ENCODE measurements around the gene USP22. TPM values are rescaled to one million over a fixed set of nuclear protein-coding genes. Genes with fewer than 3 reads are reported as not detected.

USP22 gene
- total and polyA plus RNA-seq, 2 of the 4 experiments (the other 2 are of a cell fraction) = 161 to 319 TPM

DNA sequence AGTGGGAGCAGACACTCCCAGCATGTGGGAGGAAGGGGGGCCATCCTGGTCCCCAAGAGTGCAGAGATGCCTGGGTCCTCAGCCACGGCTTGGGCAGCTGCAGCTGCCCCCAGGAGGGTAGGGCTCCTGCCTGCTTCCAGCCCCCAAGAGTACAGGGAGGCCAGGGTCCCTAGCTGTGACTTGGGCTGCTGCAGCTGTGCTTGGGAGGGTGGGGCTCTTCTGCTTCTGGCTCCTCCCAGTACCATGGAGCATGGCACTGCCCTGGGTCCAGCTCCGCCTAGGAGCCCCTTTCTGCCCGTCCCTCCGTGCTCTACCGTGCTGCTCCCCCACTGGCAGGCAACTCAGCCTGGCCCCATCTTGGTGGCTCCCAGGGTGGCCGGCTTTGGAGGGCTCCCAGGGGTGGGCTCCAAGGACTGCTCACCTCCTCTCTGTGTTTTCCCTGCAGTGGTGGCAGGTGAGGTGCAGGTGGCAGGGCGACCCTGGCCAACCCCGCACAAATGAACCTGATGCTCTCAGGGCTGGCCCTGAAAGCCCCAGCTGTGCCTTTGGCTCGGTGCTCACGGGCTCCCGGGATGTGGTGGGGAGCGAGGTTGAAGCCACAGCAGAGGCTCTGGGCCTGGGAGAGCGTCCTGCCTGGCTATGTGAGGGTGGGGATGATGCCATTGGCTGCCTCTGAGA, 18.5 kb upstream of the USP22 start:
- no peak overlapping the region for H3K14ac ChIP-seq (replicated peaks; ENCODE audit: low read depth, low read length)
- POLR2A ChIA-PET (ENCODE audit: unreplicated experiment) = no interaction called here
- DNase-seq (no peak), ATAC-seq (ENCODE audit: low read depth) (no peak)
- H4K20me1 ChIP-seq (ENCODE audit: insufficient read depth, low read length) = no peaks in the 10 kb centered on the region
- no peak overlapping the region for H2AK9ac ChIP-seq (replicated peaks; ENCODE audit: low read depth, low read length, poor library complexity)
- H2AK5ac ChIP-seq (ENCODE audit: low read depth, low read length) = no peak overlapping the region
- H4K8ac ChIP-seq (ENCODE audit: low read depth in 2 of 2, low read length in 2 of 2) = no peak overlapping the region
- no peak overlapping the region for H2BK20ac ChIP-seq (ENCODE audit: low read depth, low read length)
- H4K91ac ChIP-seq (ENCODE audit: insufficient read depth, low read depth, low read length) = no peak overlapping the region
- intact Hi-C loops (cut with micrococcal nuclease) (no loop called here), dilution Hi-C loops (cut with HindIII; ENCODE audit: low sequenced_read_pairs, unreplicated experiment) (no loop called here), in situ Hi-C loops (cut with MboI; ENCODE audit: low sequenced_read_pairs) (no loop called here)
- TF ChIP-seq NFE2L2 (IDR thresholded peaks at IDR 0.05; ENCODE audit: low read depth, low read length) (no peak), SMC3 (IDR thresholded peaks at IDR 0.05; ENCODE audit: low read depth, low read length) (no peak), RFX5 (IDR thresholded peaks at IDR 0.05; ENCODE audit: low read depth, low read length) (no peak), BHLHE40 (IDR thresholded peaks at IDR 0.05; ENCODE audit: low read depth, low read length) (no peak), FOS (IDR thresholded peaks at IDR 0.05; ENCODE audit: low read depth, low read length) (no peak), MAZ (IDR thresholded peaks at IDR 0.05; ENCODE audit: borderline replicate concordance, low read depth, low read length) (no peak), MXI1 (IDR thresholded peaks at IDR 0.05; ENCODE audit: borderline replicate concordance, low read depth, low read length) (no peak)
- TF ChIP-seq, protein P1, sequence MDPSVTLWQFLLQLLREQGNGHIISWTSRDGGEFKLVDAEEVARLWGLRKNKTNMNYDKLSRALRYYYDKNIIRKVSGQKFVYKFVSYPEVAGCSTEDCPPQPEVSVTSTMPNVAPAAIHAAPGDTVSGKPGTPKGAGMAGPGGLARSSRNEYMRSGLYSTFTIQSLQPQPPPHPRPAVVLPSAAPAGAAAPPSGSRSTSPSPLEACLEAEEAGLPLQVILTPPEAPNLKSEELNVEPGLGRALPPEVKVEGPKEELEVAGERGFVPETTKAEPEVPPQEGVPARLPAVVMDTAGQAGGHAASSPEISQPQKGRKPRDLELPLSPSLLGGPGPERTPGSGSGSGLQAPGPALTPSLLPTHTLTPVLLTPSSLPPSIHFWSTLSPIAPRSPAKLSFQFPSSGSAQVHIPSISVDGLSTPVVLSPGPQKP (IDR thresholded peaks at IDR 0.05; ENCODE audit: borderline replicate concordance, low read depth, low read length) = no peak
- TF ChIP-seq, protein P2, sequence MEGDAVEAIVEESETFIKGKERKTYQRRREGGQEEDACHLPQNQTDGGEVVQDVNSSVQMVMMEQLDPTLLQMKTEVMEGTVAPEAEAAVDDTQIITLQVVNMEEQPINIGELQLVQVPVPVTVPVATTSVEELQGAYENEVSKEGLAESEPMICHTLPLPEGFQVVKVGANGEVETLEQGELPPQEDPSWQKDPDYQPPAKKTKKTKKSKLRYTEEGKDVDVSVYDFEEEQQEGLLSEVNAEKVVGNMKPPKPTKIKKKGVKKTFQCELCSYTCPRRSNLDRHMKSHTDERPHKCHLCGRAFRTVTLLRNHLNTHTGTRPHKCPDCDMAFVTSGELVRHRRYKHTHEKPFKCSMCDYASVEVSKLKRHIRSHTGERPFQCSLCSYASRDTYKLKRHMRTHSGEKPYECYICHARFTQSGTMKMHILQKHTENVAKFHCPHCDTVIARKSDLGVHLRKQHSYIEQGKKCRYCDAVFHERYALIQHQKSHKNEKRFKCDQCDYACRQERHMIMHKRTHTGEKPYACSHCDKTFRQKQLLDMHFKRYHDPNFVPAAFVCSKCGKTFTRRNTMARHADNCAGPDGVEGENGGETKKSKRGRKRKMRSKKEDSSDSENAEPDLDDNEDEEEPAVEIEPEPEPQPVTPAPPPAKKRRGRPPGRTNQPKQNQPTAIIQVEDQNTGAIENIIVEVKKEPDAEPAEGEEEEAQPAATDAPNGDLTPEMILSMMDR (conservative IDR thresholded peaks at IDR 0.05; ENCODE audit: low read depth, low read length) = no peak
- H3K56ac ChIP-seq (ENCODE audit: extremely low read depth, insufficient read depth, low read length) = no peak overlapping the region
- H3K9me1 ChIP-seq (ENCODE audit: insufficient read depth, low read length) = no peaks in the 10 kb centered on the region
- H2BK120ac ChIP-seq (ENCODE audit: low read depth, low read length) = no peak overlapping the region
- no peak overlapping the region for H3K4me3 ChIP-seq (ENCODE audit: insufficient read depth, low read depth, low read length)
- no peak overlapping the region for H2BK5ac ChIP-seq (ENCODE audit: low read depth, low read length, poor library complexity, severe bottlenecking)
- peaks cover 12% of the 10 kb centered on the region for H3K27me3 ChIP-seq (ENCODE audit: control insufficient read depth, insufficient read depth, low read length)
- no peaks in the 10 kb centered on the region for H3K36me3 ChIP-seq (ENCODE audit: control insufficient read depth, insufficient read depth, low read length)
- H3K4me1 ChIP-seq (ENCODE audit: control insufficient read depth, insufficient read depth, low read length) = no peaks in the 10 kb centered on the region
- H3K27ac ChIP-seq (ENCODE audit: insufficient read depth, low read length) = no peak overlapping the region
- H2AFZ ChIP-seq (replicated peaks; ENCODE audit: low read length, poor library complexity) = peak overlapping the region; percentile 21
- H3K79me1 ChIP-seq (ENCODE audit: low read depth in 1 of 2, low read length in 2 of 2) = no peaks in the 10 kb centered on the region
- no peak overlapping the region for H3K9ac ChIP-seq (ENCODE audit: low read depth, low read length)
- H3K4ac ChIP-seq (ENCODE audit: low read depth, low read length) = no peak overlapping the region
- H3K18ac ChIP-seq (ENCODE audit: low read depth, low read length) = no peak overlapping the region
- no peak overlapping the region for H3K23ac ChIP-seq (ENCODE audit: low read depth, low read length)
- no peaks in the 10 kb centered on the region for H3K9me3 ChIP-seq (ENCODE audit: control insufficient read depth, insufficient read depth, low read length)
- no peak overlapping the region for H2BK15ac ChIP-seq (ENCODE audit: low read depth, low read length)
- no peak overlapping the region for H3K4me2 ChIP-seq (ENCODE audit: low read depth, low read length)
- no peak overlapping the region for H4K5ac ChIP-seq (ENCODE audit: low read depth, low read length)
- BruUV-seq (replicated peaks) = no TSS peak
- CTCF ChIA-PET = no interaction called here
- 70% methylated on average over 4 of the region's 13 CpGs; no CpG with 5 or more reads in 1 of the 2 experiments for WGBS, 2 experiments (ENCODE audit: extremely low coverage in 2 of 2, insufficient read length in 1 of 2)
